SK-N-SH treated with all-trans-retinoic acid at 6 μM for 48 hours (cell line): ENCODE data around the gene CRHR2.

Experiments used
- ATAC-seq: fragments of 200-7000 bp; cut with Tn5 transposase; 3 replicates; pipeline ENCODE4 v1.9.1; 2020; ENCODE audit warnings: mild to moderate bottlenecking, moderate library complexity
- BACH2 ChIP-seq: fragments of 250-450 bp; sonication (Bioruptor Pico); IDR thresholded peaks from 2 replicates; pipeline ENCODE4 v1.9.0; 2021; ENCODE audit warnings: mild to moderate bottlenecking, borderline replicate concordance
- CSDC2 ChIP-seq: fragments of 250-450 bp; sonication (Bioruptor Pico); IDR thresholded peaks from 2 replicates; pipeline ENCODE4 v1.5.0; 2020; ENCODE audit warnings: mild to moderate bottlenecking, moderate library complexity
- ESRRG ChIP-seq: fragments of 250-450 bp; sonication (Bioruptor Pico); IDR thresholded peaks from 2 replicates; pipeline ENCODE4 v1.6.1; 2021; ENCODE audit warnings: mild to moderate bottlenecking
- ISL1 ChIP-seq: fragments of 250-450 bp; sonication (Bioruptor Pico); IDR thresholded peaks from 2 replicates; pipeline ENCODE4 v2.1.2; 2022; ENCODE audit warnings: mild to moderate bottlenecking, moderate library complexity
- PPARA ChIP-seq: fragments of 250-450 bp; sonication (Bioruptor Pico); IDR thresholded peaks from 2 replicates; pipeline ENCODE4 v1.5.0; 2020; ENCODE audit warnings: mild to moderate bottlenecking, borderline replicate concordance
- RARB ChIP-seq: fragments of 250-450 bp; sonication (Bioruptor Pico); IDR thresholded peaks from 2 replicates; pipeline ENCODE4 v1.8.0; 2021; ENCODE audit warnings: mild to moderate bottlenecking, moderate library complexity
- SNAI2 ChIP-seq: fragments of 250-450 bp; sonication (Bioruptor Pico); IDR thresholded peaks from 2 replicates; pipeline ENCODE4 v1.5.0; 2020; ENCODE audit warnings: mild to moderate bottlenecking, moderate library complexity
- ZC3H10 ChIP-seq: fragments of 250-450 bp; sonication (Bioruptor Pico); IDR thresholded peaks from 2 replicates; pipeline ENCODE4 v1.5.1; 2021; ENCODE audit warnings: mild to moderate bottlenecking, moderate library complexity
- TF ChIP-seq, protein P1 (sequence below): fragments of 250-450 bp; sonication (Bioruptor Pico); IDR thresholded peaks from 2 replicates; pipeline ENCODE4 v1.8.0; 2021; ENCODE audit warnings: low read depth, mild to moderate bottlenecking, moderate library complexity, borderline replicate concordance
- TF ChIP-seq, protein P2 (sequence below): fragments of 250-450 bp; sonication (Bioruptor Pico); IDR thresholded peaks from 2 replicates; pipeline ENCODE4 v1.5.1; 2021; ENCODE audit warnings: mild to moderate bottlenecking, moderate library complexity
- TF ChIP-seq, protein P3 (sequence below): fragments of 250-450 bp; sonication (Bioruptor Pico); IDR thresholded peaks from 2 replicates; pipeline ENCODE4 v1.5.1; 2020; ENCODE audit warnings: low read depth, mild to moderate bottlenecking, moderate library complexity

Gene CRHR2

DNA sequence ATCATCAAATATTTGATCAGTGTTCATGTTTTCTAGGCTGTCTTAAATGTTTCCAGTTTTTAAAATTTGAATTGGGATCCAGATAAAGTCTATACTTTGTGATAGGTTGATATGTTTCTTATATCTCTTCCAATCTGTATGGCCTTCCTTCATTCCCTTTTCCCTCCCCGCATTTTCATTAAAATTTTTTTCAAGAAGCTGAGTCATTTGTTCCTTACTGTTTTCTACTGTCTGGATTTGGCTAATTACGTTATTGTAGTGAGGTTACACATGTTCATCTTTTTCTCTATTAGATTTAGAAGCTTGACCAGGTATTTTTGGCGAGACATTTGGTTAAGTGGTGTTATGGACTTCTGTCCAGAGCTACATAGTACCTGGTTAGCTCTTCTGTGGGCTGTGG, 76.4 kb downstream of the CRHR2 start:
- peak; percentile 20; the same call in 1 of the 2 replicates for TF ChIP-seq ZC3H10
- peak; percentile 67 for TF ChIP-seq ISL1 (CRISPR knock-in tag)
- 0 out of 2 replicates have a peak, but pooled peaks have one; percentile 32 for TF ChIP-seq BACH2 (CRISPR knock-in tag)
- TF ChIP-seq, protein P1, sequence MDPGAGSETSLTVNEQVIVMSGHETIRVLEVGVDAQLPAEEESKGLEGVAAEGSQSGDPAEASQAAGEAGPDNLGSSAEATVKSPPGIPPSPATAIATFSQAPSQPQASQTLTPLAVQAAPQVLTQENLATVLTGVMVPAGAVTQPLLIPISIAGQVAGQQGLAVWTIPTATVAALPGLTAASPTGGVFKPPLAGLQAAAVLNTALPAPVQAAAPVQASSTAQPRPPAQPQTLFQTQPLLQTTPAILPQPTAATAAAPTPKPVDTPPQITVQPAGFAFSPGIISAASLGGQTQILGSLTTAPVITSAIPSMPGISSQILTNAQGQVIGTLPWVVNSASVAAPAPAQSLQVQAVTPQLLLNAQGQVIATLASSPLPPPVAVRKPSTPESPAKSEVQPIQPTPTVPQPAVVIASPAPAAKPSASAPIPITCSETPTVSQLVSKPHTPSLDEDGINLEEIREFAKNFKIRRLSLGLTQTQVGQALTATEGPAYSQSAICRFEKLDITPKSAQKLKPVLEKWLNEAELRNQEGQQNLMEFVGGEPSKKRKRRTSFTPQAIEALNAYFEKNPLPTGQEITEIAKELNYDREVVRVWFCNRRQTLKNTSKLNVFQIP (CRISPR knock-in tag): no peak
- peak; percentile 65 for ATAC-seq

DNA sequence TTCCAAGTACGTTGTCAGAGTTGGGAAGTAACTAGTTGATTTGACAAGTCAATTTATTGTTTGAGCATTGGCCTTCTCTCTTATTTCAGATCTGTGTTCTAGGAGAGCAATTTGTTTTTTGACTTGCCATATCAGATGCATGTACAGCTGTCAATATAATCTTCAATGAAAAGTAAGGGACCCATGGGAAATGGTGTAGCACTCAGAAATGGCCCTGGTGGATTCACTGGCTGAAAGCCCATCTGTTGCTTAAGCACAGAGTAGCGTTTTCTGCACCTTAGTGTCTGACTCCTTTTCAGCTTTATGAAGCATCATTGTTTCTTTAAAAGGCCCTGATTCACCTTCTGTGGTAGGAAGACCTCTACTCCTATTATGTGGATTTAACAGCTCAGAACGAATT, 77.4 kb downstream of the CRHR2 start:
- ATAC-seq: no peak
- TF ChIP-seq SNAI2 (CRISPR knock-in tag) (no peak), ZC3H10 (no peak), RARB (no peak), PPARA (CRISPR knock-in tag) (no peak), BACH2 (CRISPR knock-in tag) (no peak), ESRRG (no peak), CSDC2 (CRISPR knock-in tag) (no peak)
- TF ChIP-seq, protein P2, sequence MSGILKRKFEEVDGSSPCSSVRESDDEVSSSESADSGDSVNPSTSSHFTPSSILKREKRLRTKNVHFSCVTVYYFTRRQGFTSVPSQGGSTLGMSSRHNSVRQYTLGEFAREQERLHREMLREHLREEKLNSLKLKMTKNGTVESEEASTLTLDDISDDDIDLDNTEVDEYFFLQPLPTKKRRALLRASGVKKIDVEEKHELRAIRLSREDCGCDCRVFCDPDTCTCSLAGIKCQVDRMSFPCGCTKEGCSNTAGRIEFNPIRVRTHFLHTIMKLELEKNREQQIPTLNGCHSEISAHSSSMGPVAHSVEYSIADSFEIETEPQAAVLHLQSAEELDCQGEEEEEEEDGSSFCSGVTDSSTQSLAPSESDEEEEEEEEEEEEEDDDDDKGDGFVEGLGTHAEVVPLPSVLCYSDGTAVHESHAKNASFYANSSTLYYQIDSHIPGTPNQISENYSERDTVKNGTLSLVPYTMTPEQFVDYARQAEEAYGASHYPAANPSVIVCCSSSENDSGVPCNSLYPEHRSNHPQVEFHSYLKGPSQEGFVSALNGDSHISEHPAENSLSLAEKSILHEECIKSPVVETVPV (CRISPR knock-in tag): no peak
- TF ChIP-seq, protein P3, sequence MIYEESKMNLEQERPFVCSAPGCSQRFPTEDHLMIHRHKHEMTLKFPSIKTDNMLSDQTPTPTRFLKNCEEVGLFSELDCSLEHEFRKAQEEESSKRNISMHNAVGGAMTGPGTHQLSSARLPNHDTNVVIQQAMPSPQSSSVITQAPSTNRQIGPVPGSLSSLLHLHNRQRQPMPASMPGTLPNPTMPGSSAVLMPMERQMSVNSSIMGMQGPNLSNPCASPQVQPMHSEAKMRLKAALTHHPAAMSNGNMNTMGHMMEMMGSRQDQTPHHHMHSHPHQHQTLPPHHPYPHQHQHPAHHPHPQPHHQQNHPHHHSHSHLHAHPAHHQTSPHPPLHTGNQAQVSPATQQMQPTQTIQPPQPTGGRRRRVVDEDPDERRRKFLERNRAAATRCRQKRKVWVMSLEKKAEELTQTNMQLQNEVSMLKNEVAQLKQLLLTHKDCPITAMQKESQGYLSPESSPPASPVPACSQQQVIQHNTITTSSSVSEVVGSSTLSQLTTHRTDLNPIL (CRISPR knock-in tag): no peak
- TF ChIP-seq, protein P1 (CRISPR knock-in tag): no peak
- TF ChIP-seq, all 23 proteins: peak for 0
